RKO (cell line): ENCODE results near the gene ATM.
A peak's percentile ranks its signal among the peaks of the same experiment; 100 is the strongest.
"Not testable (repeated sequence)": the region's sequence is repeated elsewhere in the genome, so short reads cannot be mapped to it uniquely, and the experiment has no call there.

Experiments
- DNase-seq: peaks from one replicate; pipeline ENCODE4 v3.0.0-alpha.2; 2016; ENCODE audit warnings: low spot score

The ATM gene

GRCh38 chr11:108373505-108373904 is 150.6 kb downstream of the ATM start:
- not testable (repeated sequence) for DNase-seq

- DNase-seq = no peak
Measured at GRCh38 chr11:108388576-108388975, 165.7 kb downstream of the ATM start.

- no peak for DNase-seq
Measured at GRCh38 chr11:108392353-108392752, 169.5 kb downstream of the ATM start.

- no peak for DNase-seq
Measured at GRCh38 chr11:108393046-108393445, 170.2 kb downstream of the ATM start.

- no peak for DNase-seq
Measured at GRCh38 chr11:108394744-108395284, 171.9 kb downstream of the ATM start.

GRCh38 chr11:108396672-108397071 is 173.8 kb downstream of the ATM start:
- not testable (repeated sequence) for DNase-seq

- no peak for DNase-seq
Measured at GRCh38 chr11:108398439-108398838, 175.6 kb downstream of the ATM start.

- DNase-seq = no peak
Measured at GRCh38 chr11:108402241-108402640, 179.4 kb downstream of the ATM start.

GRCh38 chr11:108403052-108403451 is 180.2 kb downstream of the ATM start:
- DNase-seq = no peak

- no peak for DNase-seq
Measured at GRCh38 chr11:108405706-108406105, 182.8 kb downstream of the ATM start.

- DNase-seq = no peak
Measured at GRCh38 chr11:108414958-108415357, 192.1 kb downstream of the ATM start.

- DNase-seq = peak; percentile 29
Measured at GRCh38 chr11:108417551-108417950, 194.7 kb downstream of the ATM start.
